Psoas muscle (tissue), 8 donors: ENCODE results near the gene IL18BP. TPM values are rescaled to one million over a fixed set of nuclear protein-coding genes. Genes with fewer than 3 reads are reported as not detected.

ENCODE experiments used
- ATAC-seq, 4 donors: fragments of 200-7000 bp; cut with Tn5 transposase; one replicate each; pipeline ENCODE4 v1.9.1; 2020; ENCODE audit warnings: moderate library complexity in 3 of 4, mild to moderate bottlenecking in 2 of 4
- DNase-seq, 2 donors: peaks; one replicate each; pipeline ENCODE4 v3.0.0-alpha.2; 2020
- H3K27ac ChIP-seq: fragments of 200-600 bp; one replicate; pipeline ENCODE4 v1.8.0; 2022
- H3K27me3 ChIP-seq, 3 donors: fragments of 200-600 bp in 1 of 3; one replicate each; pipeline versions ENCODE4 v1.6.1 to v1.8.0; 2013 to 2022; ENCODE audit warnings: low read length in 2 of 3, mild to moderate bottlenecking in 2 of 3, moderate library complexity in 1 of 3; ENCODE audit not compliant: insufficient read depth in 3 of 3
- H3K36me3 ChIP-seq, 2 donors: fragments of 200-600 bp in 1 of 2; one replicate each; pipeline versions ENCODE4 v1.6.1 to v1.8.0; 2013 to 2022; ENCODE audit warnings: low read depth in 1 of 2, mild to moderate bottlenecking in 1 of 2, moderate library complexity in 1 of 2; ENCODE audit not compliant: insufficient read depth in 1 of 2
- H3K4me1 ChIP-seq: fragments of 200-600 bp; one replicate; pipeline ENCODE4 v1.8.0; 2022
- H3K4me3 ChIP-seq: fragments of 200-600 bp; one replicate; pipeline ENCODE4 v1.8.0; 2022; ENCODE audit warnings: mild to moderate bottlenecking
- H3K9me3 ChIP-seq: fragments of 200-600 bp; one replicate; pipeline ENCODE4 v1.8.0; 2022
- WGBS, 3 donors: extraction: QIAGEN DNeasy Blood & Tissue Kit; methylation state at CpG; one replicate each; pipeline versions ENCODE4 v1.1.6 to v1.1.7; 2013; 5-methylcytosine and 5-hydroxymethylcytosine counted together
- intact Hi-C, 2 donors: fragments of 100-400 bp; cut with DNase I; formaldehyde crosslinking; loops; one replicate each; pipeline versions ENCODE4 v1.11.0 to v1.14.2; 2022
- polyA plus RNA-seq, 3 donors: library from polyadenylated mRNA; stranded (reverse); fragments of 200-250 nt; gene quantifications; one replicate each; pipeline ENCODE4 v1.2.3, GENCODE V29; 2013
- total RNA-seq, 4 donors: library from RNA; stranded (reverse); fragmentation: NEBNext Ultra II Directional in 2 of 4; extraction: Animal tissue kit (Norgen Biotek cat#: 25700) in 2 of 4; gene quantifications; one replicate each; pipeline versions ENCODE4 v1.2.1 to v1.2.4, GENCODE V29; 2021 to 2023
- TF ChIP-seq, protein P1 (sequence below): fragments of 200-600 bp; IDR thresholded peaks from one replicate; pipeline ENCODE4 v1.8.0; 2022; ENCODE audit warnings: antibody characterized with exemption
- donor health status: healthy with polysubstance abuse.
- donor health status: DM: no; HTN: no; CAD: no; lungs with moderate emphysema.
- donor health status: Bipolar disorder and iron deficiency.
- donor health status: healthy.
- donor health status: DM: yes; HTN: yes; CAD: no.
- donor health status: DM: no; HTN: no; CAD: no.
- donor health status: DM: no; HTN: no; CAD: no.
- donor health status: DM: yes; HTN: yes; CAD: no.

The IL18BP gene
- total and polyA plus RNA-seq, 7 donors: 1.5 to 4.4 (median 2.9) TPM

DNA sequence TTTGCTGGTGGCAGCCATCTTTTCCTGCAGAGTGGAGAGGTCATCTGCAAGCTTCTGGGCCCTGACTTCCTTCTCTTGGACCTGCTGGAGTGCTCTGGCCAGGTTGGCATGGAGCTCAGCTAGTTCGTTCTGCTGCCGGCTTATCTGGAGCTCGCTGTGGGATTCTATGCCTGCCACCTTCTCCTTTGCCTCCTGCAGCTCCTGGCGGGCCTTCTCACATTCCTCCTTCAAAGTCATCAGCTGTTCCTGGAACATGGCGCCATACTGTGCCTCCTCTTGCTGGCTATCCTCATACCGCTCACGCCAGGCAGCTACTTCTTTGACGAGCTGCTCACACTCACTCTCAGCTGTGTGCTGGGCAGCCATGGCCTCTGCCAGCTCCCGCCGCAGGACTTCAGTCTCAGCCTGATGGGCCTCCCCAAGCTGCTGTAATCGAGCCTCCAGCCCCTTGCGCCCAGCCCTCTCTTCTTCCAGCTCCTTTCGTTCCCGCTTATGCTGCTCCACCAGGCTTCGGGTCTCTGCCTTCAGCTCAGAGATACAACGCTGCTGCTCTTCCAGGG is 16.1 kb downstream of the IL18BP start:
- Histone ChIP-seq H3K9me3 (no peaks in the 10 kb centered on the region), H3K36me3 (peaks cover 9 to 100% of the 10 kb centered on the region in 2 donors), H3K4me1 (peaks cover 43% of the 10 kb centered on the region), H3K27ac (peak overlapping the region; percentile 34), H3K27me3 (no peaks in the 10 kb centered on the region), H3K4me3 (no peak overlapping the region)
- ATAC-seq (peak in 3 of 4 donors; percentile 4 to 12 (median 11)), DNase-seq (no peak)
- TF ChIP-seq, protein P1, sequence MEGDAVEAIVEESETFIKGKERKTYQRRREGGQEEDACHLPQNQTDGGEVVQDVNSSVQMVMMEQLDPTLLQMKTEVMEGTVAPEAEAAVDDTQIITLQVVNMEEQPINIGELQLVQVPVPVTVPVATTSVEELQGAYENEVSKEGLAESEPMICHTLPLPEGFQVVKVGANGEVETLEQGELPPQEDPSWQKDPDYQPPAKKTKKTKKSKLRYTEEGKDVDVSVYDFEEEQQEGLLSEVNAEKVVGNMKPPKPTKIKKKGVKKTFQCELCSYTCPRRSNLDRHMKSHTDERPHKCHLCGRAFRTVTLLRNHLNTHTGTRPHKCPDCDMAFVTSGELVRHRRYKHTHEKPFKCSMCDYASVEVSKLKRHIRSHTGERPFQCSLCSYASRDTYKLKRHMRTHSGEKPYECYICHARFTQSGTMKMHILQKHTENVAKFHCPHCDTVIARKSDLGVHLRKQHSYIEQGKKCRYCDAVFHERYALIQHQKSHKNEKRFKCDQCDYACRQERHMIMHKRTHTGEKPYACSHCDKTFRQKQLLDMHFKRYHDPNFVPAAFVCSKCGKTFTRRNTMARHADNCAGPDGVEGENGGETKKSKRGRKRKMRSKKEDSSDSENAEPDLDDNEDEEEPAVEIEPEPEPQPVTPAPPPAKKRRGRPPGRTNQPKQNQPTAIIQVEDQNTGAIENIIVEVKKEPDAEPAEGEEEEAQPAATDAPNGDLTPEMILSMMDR: no peak
- intact Hi-C loops: loop anchor here (5.0 to 10.0 kb wide), 2 partner anchors 38 to 220 kb away; no protein-coding TSS in a partner anchor
- WGBS, 3 donors: 47 to 62% (median 49%) methylated on average over 16 of the region's 16 CpGs

DNA sequence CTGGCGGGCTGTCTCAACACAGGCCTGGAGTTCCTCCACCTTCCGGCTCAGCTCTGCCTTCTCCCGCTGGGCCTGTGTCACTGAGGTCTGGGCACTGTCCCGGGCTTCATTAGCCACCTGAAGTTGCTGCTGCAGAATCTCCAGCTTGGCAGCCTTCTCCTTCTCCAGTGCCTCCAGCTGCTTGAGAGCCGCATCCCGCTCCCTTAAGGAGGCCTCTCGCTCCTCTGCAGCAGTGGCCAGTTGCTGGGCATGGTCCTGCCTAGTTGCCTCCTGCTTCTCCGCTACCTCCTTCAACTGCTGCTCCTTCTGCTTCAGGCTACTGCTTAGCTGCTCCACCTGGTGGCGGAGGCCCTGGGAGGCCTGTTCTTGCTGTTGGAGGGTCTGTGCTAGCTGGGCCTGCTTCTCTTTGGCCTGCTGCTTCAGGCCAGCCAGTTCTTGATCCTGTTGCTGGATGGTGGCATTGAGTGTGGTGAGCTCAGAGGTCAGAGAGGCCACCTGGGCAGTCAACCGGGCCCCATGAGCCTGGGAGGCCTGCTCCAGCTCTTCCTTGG is 16.9 kb downstream of the IL18BP start:
- TF ChIP-seq, protein P1: peak; percentile 17
- 78 to 87% (median 82%) methylated on average over 10 of the region's 10 CpGs for WGBS, 3 donors
- ATAC-seq: no peak
- H3K36me3 ChIP-seq: peaks cover 11 to 100% of the 10 kb centered on the region in 2 donors
- H3K4me3 ChIP-seq: no peak overlapping the region
- no peaks in the 10 kb centered on the region for H3K27me3 ChIP-seq
- intact Hi-C loops: loop anchor here (10.0 kb wide), 1 partner anchor 219 kb away; no protein-coding TSS in a partner anchor
- no peak for DNase-seq
- H3K27ac ChIP-seq: peak overlapping the region; percentile 34
- H3K9me3 ChIP-seq: no peaks in the 10 kb centered on the region
- peaks cover 43% of the 10 kb centered on the region for H3K4me1 ChIP-seq

DNA sequence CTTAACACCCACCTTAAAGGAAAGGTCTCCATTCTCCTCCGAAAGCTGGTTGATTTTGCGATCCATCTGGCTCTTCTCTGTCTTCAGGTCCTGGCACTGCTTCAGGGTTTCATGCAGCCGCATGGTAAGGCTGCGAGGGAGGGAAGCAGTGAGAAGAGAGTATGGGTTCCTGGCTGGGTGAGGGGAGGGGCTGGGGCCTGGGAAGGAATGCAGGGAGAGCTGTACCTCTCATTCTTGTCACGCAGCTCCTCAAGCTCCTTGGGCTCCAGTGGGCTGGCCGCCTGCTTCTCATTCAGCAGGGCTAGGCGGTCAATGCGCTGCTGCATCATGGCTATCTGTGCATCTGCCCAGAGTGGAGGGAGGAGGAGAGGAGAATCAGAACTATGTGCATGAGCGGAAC is 19.5 kb downstream of the IL18BP start:
- intact Hi-C loops: loop anchor here (10.0 kb wide), 1 partner anchor 217 kb away; no protein-coding TSS in a partner anchor
- H3K36me3 ChIP-seq: peaks cover 19 to 100% of the 10 kb centered on the region in 2 donors
- H3K4me3 ChIP-seq: no peak overlapping the region

DNA sequence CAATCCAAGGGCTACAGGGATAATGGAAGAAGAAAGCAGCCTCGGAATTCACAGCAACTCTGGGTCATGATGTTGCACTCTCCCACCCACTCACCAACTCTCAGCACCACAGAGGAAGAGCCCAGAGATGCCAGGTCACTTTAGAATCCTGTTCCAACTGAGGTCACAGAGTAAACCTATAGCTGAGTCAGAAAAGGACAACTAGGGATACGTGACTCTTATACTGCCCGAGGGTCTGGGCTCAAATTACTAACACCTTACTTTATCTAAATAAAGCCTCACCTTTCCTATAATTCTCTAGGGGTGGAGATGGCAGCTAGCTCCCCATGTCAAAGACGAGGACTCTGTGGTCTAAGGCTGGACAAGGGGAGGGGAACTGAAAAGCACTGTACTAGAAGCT is 24.6 kb downstream of the IL18BP start:
- Histone ChIP-seq H3K4me1 (peaks cover 27% of the 10 kb centered on the region), H3K36me3 (peaks cover 28 to 97% of the 10 kb centered on the region in 2 donors), H3K9me3 (no peaks in the 10 kb centered on the region), H3K27ac (no peak overlapping the region), H3K27me3 (no peaks in the 10 kb centered on the region), H3K4me3 (no peak overlapping the region)
- intact Hi-C loops: no loop called here
- ATAC-seq (no peak), DNase-seq (no peak)
- TF ChIP-seq, protein P1: no peak
- 64 to 80% (median 66%) methylated on average over 4 of the region's 4 CpGs for WGBS, 3 donors

More for the DNA sequence above, 19.5 kb downstream of the IL18BP start:
- 91 to 94% (median 92%) methylated on average over 9 of the region's 9 CpGs for WGBS, 3 donors
- DNase-seq (no peak), ATAC-seq (no peak)
- Histone ChIP-seq H3K27ac (no peak overlapping the region), H3K27me3 (no peaks in the 10 kb centered on the region), H3K4me1 (peaks cover 20% of the 10 kb centered on the region), H3K9me3 (no peaks in the 10 kb centered on the region)
- TF ChIP-seq, protein P1: no peak
